AG10803 (cell line): ENCODE results near the gene MDM4.

Experiments
- DNase-seq: peaks from one replicate; pipeline ENCODE4 v3.0.0; 2010; ENCODE audit warnings: low read depth
- H3K4me3 ChIP-seq: 2 replicates; pipeline ENCODE4 v1.5.1; 2011; ENCODE audit warnings: mild to moderate bottlenecking, low read length, control low read depth
- TF ChIP-seq, protein P1 (sequence below): conservative IDR thresholded peaks from 2 replicates; pipeline ENCODE4 v1.5.1; 2011; ENCODE audit warnings: mild to moderate bottlenecking, low read length, control low read depth, inconsistent platforms

MDM4 gene

DNA sequence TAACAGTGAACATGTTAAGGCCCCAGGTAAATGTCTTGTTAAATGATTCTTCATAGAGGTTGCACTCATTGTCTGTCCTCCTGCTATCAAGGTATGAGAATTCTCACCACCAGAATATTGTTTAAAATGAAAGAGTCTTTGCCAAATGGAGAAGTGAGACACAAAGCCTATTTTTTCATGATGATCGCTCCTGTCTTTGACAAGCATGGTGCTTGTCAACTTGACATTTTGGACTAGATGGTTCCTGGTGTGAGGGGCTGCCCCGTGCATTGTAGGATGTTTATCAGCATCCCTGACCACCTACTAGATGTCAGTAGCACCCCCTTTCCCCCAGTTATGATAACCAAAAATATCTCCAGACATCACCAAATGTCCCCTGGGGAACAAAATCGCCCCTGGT, 65.6 kb downstream of the MDM4 start:
- H3K4me3 ChIP-seq: no peak overlapping the region
- TF ChIP-seq, protein P1, sequence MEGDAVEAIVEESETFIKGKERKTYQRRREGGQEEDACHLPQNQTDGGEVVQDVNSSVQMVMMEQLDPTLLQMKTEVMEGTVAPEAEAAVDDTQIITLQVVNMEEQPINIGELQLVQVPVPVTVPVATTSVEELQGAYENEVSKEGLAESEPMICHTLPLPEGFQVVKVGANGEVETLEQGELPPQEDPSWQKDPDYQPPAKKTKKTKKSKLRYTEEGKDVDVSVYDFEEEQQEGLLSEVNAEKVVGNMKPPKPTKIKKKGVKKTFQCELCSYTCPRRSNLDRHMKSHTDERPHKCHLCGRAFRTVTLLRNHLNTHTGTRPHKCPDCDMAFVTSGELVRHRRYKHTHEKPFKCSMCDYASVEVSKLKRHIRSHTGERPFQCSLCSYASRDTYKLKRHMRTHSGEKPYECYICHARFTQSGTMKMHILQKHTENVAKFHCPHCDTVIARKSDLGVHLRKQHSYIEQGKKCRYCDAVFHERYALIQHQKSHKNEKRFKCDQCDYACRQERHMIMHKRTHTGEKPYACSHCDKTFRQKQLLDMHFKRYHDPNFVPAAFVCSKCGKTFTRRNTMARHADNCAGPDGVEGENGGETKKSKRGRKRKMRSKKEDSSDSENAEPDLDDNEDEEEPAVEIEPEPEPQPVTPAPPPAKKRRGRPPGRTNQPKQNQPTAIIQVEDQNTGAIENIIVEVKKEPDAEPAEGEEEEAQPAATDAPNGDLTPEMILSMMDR: no peak
- DNase-seq: no peak

DNA sequence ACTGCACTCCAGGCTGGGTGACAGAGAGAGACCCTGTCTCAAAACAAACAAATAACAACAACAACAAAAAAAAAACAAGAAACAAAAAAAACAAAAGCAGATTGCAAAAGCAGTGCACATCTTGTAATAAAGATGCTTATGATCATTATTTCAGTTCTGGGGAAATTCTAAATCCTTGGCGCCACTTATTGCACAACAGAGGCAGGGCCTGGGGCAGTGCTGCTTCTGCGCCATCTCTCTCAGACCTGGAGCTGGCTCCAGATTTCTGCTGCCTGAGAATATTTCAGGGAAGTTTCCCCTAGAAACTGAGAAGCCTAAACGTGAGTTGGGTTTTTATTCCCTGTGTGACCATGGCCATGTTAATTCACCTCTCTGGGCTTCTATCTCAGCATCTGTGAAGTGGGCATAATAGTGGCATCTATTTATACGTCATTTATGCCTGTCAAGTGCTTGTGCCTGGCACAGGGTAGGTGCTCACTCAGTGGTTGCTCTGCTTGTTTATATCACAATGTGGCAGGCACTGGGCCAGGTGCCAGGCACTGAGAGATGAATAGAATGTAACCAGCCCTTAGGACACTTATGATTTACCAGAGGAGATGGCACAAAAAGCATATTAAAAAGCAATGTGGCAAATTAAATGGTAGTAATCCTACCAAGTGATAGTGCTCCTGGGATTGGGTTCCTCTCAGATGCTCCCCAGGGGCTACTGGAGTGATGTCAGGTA, 67.9 kb downstream of the MDM4 start:
- no peak for DNase-seq
- H3K4me3 ChIP-seq: no peak overlapping the region
- TF ChIP-seq, protein P1: no peak

DNA sequence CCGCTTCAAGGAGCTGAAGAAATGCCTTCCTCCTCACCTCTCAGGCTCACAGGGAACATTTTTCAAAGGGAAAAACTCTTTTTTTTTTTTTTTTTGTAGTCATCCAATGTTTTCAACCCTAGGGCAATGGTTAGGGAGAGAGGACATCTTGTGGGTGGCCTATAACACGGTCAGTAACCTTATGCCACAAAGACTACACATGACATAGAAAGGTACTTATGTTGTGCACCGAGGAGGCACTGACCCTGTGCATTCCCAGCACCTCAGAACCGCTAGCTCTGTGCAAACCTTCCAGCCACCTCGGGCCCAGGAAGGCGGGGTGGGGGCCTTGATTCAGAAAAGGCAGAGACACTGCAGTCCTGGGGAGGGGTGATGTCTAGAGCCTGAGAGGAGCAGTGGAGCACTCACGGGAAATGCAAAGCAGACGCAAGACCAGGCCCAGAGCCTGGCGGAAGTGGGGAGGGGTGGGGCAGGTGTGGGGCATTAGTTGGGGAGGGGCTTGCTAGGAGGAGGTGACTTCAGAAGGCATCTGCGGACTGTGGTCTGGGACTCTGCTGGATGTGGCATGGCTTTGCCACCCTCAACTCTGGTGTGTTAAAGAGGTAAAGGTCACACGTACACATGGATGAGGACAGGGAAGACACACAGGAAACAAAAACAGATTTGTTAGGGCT, 68.6 kb downstream of the MDM4 start:
- DNase-seq: no peak
- H3K4me3 ChIP-seq: no peak overlapping the region

DNA sequence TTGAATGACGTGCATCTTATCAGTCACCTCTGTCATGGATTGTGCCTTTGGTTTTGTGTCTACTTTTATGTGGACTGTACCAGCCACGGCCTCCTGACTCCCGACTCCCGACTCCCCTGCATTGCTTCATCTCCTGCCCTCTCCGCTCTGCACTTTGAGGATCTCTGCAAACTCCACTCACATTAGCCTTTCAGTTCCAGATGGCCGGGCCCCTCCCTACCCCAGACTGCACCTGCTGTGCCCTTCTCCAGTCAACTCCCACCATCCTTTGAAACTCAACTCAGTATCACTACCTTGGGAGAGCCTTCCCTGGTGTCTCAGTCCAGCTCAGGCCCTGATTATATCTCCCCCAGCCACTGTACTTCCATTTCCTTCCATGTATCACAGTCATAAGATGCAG, 71.4 kb downstream of the MDM4 start:
- H3K4me3 ChIP-seq: no peak overlapping the region
- no peak for DNase-seq
- TF ChIP-seq, protein P1: no peak

More for the DNA sequence above, 68.6 kb downstream of the MDM4 start:
- TF ChIP-seq, protein P1: no peak

DNA sequence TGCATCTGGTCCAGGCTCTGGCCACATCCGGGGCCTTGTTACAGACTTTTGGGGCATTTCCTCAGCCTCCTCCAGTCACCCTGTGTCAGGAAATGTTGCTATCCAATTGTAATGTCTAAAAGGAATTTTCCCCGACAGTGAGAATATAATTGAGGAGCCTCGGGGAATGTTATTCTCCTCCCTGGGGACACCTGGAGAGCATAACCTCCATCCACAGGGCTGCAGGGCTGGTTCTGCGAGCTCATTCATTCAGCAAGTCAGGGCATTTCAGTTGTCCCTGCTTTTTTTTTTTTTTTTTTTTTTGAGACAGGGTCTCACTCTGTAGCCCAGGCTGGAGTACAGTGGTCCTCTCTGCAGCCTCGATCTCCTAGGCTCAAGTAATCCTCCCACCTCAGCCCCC, 72.6 kb downstream of the MDM4 start:
- TF ChIP-seq, protein P1: no peak
- no peak for DNase-seq
- H3K4me3 ChIP-seq: no peak overlapping the region

DNA sequence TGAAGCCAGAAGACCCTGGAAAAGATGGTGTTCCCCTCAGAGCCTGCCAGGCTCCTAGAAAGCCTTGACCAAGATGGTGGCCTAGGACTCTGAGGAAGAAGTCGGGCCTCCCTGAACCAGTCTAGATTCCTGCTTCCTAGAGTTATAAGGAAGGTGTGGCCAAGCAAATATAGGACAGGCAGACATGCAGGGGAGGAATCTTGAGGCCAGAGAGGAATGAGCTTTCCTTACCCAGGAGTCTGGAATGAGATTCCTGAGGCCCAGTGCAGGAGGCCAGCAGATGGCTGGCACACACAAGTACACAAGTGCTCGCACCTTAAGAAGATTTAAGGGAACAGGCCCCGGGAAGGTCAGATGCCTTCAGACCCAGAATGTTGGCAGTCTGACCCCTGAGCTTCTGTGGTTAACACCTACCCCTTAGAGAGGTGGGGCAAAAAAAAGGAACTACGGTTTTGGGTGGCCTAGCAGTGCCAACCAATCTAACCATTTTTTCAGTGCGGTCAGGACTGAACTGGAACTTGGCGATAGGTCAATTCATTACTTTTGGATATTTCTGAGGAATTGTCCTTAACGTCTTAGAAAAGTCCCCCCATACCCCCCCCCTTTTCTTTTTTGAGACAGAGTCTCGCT, 73.3 kb downstream of the MDM4 start:
- H3K4me3 ChIP-seq: no peak overlapping the region
- TF ChIP-seq, protein P1: no peak
- DNase-seq: peak; percentile 80
